ENCODE results near the gene PHLDB3.

DNA sequence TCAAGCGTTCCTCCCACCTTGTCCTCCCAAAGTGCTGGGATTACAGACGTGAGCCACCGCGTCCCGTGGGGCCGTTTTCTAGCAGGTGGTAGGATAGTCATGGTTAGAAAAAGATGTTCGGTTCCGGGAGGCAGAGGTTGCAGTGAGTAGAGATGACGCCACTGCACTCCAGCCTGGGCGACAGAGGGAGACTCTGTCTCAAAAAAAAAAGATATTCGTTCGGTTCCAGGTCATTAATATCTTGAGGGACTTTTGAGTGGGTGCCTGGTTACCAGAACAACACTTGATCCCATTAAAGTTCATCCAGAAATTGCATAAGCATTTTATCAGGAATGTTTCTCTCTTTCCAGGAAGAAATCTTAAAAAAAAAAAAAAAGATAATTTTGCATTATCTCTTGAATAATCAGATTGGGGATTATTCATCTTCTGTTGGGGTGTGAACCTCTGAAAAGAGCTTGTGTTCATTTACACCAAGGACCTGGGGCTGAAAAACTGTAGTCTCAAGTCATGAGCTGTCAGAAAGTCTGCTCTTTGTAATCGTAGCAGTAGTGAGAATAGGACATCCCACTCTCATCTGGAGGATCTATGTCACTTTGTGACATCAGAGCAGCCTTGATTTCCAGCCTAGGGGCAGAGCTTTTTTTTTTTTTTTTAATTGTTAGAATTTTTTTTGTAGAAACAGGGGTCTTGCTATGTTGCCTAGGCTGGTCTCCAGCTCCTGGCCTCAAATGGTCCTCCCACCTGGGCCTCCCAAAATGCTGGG is 23.5 kb upstream of the PHLDB3 start:
- TF ChIP-seq CTCF (IDR thresholded peaks at IDR 0.05 in 4 of 5, conservative IDR thresholded peaks at IDR 0.05 in 1 of 5) (no peak), POLR2A (IDR thresholded peaks at IDR 0.05) (no peak)

All from gastrocnemius medialis (tissue), 4 donors.